ENCODE data around the gene SPRY1.

DNA sequence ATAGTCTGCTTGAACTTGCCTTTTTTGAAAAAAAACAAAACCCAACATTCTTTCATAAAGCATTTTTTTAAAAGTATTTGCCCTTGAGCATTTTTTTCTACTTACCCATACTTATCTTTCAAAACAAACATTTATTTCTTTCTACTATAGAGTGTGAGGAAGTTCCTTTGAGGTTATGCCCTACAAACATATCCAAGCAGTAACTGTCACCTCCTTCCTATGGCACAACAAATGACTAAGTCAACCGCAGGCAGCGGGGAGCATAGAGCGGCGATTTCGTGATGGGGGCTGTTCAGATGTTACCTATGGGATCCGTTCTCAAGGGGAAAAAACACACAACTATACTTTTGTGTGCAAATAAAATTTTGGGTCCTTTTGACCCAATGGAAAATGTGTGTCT, 19.4 kb downstream of the SPRY1 start:
- TF ChIP-seq POLR2A (IDR thresholded peaks at IDR 0.05; ENCODE audit: low read length) (no peak), GATA1 (IDR thresholded peaks at IDR 0.05; ENCODE audit: low read depth, low read length) (no peak)

All from erythroblast (primary cell).